ENCODE measurements around the gene MYRIP.

DNA sequence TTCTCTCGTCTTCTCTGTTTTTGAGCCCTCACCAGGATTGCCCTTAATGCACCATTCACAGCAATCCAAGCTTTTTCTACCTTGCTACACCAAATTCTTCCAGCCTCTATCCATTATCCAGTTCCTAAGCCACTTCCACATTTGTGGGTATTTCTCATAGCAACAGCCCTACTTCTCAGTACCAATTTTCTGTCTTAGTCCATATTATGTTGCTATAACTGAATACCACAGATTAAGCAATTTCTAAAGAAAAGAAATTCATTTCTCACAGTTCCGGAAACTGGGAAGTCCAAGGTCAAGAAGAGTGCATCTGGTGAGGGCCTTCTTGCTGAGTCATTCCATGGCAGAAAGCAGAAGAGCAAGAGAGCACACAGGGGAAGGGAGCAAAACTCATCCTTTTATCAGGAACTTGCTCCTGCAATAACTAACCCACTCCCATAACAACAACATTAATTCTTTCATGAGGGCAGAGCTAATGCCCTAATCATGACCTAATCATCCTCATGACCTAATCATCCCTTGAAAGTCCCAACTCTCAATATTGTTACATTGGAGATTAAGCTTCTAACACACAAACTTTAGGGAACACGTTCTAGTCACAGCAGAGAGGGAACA is 490.4 kb downstream of the MYRIP start:
- no peak for TF ChIP-seq POLR2A (IDR thresholded peaks at IDR 0.05; ENCODE audit: low read depth, low read length)
- TF ChIP-seq, protein P1, sequence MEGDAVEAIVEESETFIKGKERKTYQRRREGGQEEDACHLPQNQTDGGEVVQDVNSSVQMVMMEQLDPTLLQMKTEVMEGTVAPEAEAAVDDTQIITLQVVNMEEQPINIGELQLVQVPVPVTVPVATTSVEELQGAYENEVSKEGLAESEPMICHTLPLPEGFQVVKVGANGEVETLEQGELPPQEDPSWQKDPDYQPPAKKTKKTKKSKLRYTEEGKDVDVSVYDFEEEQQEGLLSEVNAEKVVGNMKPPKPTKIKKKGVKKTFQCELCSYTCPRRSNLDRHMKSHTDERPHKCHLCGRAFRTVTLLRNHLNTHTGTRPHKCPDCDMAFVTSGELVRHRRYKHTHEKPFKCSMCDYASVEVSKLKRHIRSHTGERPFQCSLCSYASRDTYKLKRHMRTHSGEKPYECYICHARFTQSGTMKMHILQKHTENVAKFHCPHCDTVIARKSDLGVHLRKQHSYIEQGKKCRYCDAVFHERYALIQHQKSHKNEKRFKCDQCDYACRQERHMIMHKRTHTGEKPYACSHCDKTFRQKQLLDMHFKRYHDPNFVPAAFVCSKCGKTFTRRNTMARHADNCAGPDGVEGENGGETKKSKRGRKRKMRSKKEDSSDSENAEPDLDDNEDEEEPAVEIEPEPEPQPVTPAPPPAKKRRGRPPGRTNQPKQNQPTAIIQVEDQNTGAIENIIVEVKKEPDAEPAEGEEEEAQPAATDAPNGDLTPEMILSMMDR (conservative IDR thresholded peaks at IDR 0.05; ENCODE audit: low read depth, low read length), result no peak
- TF ChIP-seq RAD21 (IDR thresholded peaks at IDR 0.05; ENCODE audit: low read length), result no peak
- TF ChIP-seq FOS (IDR thresholded peaks at IDR 0.05; ENCODE audit: low read depth, low read length), result peak; percentile 33; the same call in 1 of the 2 replicates
- no peak for TF ChIP-seq MAZ (IDR thresholded peaks at IDR 0.05; ENCODE audit: borderline replicate concordance, low read depth, low read length)
- no peak for TF ChIP-seq RFX5 (IDR thresholded peaks at IDR 0.05; ENCODE audit: low read depth, low read length)
- peak; percentile 84 for TF ChIP-seq CEBPB (IDR thresholded peaks at IDR 0.05; ENCODE audit: low read depth, low read length)
- no peak for TF ChIP-seq RCOR1 (IDR thresholded peaks at IDR 0.05; ENCODE audit: insufficient replicate concordance, low read length)
- TF ChIP-seq MXI1 (IDR thresholded peaks at IDR 0.05; ENCODE audit: borderline replicate concordance, low read depth, low read length), result no peak
